GM12878 (cell line): Measurements from ENCODE around the gene BHLHE23. TPM values are rescaled to one million over a fixed set of nuclear protein-coding genes. Genes with fewer than 3 reads are reported as not detected.

ENCODE experiments used
- ATAC-seq: fragments of 200-7000 bp; cut with Tn5 transposase; 3 replicates; pipeline ENCODE4 v1.9.1; 2020; ENCODE audit warnings: mild to moderate bottlenecking, moderate library complexity
- BruUV-seq: library from RNA; stranded (reverse); fragments of 400-500 nt; replicated peaks from 2 replicates; lab custom pipeline; 2021; lab: Mats Ljungman, UMichigan
- CTCF ChIA-PET: fragments of 300-600 bp; sonication (Branson Sonifier 250); formaldehyde crosslinking; extraction: SDS; loops from one replicate; lab custom pipeline; 2021; ENCODE audit warnings: inconsistent platforms; lab: Yijun Ruan, JAX
- POLR2A ChIA-PET: fragments of 350-600 bp; formaldehyde crosslinking; extraction: SDS; loops from one replicate; lab custom pipeline; 2021; ENCODE audit warnings: inconsistent platforms; lab: Charles Lee
- RAD21 ChIA-PET: fragments of 300-600 bp; sonication (Branson Sonifier 250); formaldehyde crosslinking; loops from one replicate; lab custom pipeline; 2023; ENCODE audit warnings: antibody characterized with exemption; ENCODE audit not compliant: unreplicated experiment; lab: Charles Lee
- SMC1A ChIA-PET: fragments of 300-600 bp; sonication (Branson Sonifier 250); formaldehyde crosslinking; loops from one replicate; lab custom pipeline; 2023; ENCODE audit not compliant: unreplicated experiment, uncharacterized antibody; lab: Charles Lee
- DNase-seq: peaks from one replicate; pipeline ENCODE4 v3.0.0-alpha.2; 2011; ENCODE audit warnings: low read depth, low spot score
- FAIRE-seq: peaks from 3 replicates; lab custom pipeline; 2011; peaks lifted over from hg19 to GRCh38; lab: Jason Lieb, UNC
- H2AFZ ChIP-seq: 2 replicates; pipeline ENCODE4 v1.6.0; 2011; ENCODE audit warnings: low read depth, low read length, control low read depth; ENCODE audit not compliant: control insufficient read depth
- H3K27ac ChIP-seq: 2 replicates; pipeline ENCODE4 v1.5.1; 2011; ENCODE audit warnings: control low read depth; ENCODE audit not compliant: control insufficient read depth, insufficient read depth
- H3K27me3 ChIP-seq, 2 experiments: replicated peaks in 1 of 2; 2 replicates each; pipeline versions ENCODE4 v1.6.0 to v1.6.1; 2011; ENCODE audit warnings: low read length in 1 of 2; ENCODE audit not compliant: control insufficient read depth in 2 of 2, insufficient read depth in 2 of 2
- H3K36me3 ChIP-seq, 2 experiments: 2 replicates each; pipeline ENCODE4 v1.5.1; 2011; ENCODE audit warnings: low read length in 1 of 2; ENCODE audit not compliant: control insufficient read depth in 2 of 2, insufficient read depth in 2 of 2
- H3K4me1 ChIP-seq: 2 replicates; pipeline ENCODE4 v1.6.1; 2011; ENCODE audit warnings: mild to moderate bottlenecking, low read length, moderate library complexity, mixed read lengths; ENCODE audit not compliant: control insufficient read depth, insufficient read depth
- H3K4me2 ChIP-seq: 2 replicates; pipeline ENCODE4 v1.6.0; 2011; ENCODE audit warnings: control low read depth; ENCODE audit not compliant: control insufficient read depth, insufficient read depth
- H3K4me3 ChIP-seq: fragments of 200-600 bp; sonication (generic); 2 replicates; pipeline ENCODE4 v1.5.1; 2016
- H3K79me2 ChIP-seq: 2 replicates; pipeline ENCODE4 v1.6.0; 2011; ENCODE audit warnings: low read length; ENCODE audit not compliant: control insufficient read depth, insufficient read depth
- H3K9ac ChIP-seq: 2 replicates; pipeline ENCODE4 v1.8.0; 2011; ENCODE audit warnings: low read length, control low read depth, mixed read lengths; ENCODE audit not compliant: control insufficient read depth, insufficient read depth
- H3K9me3 ChIP-seq: replicated peaks from 3 replicates; pipeline ENCODE4 v1.5.1; 2011; ENCODE audit warnings: mild to moderate bottlenecking, low read length; ENCODE audit not compliant: control insufficient read depth, insufficient read depth
- H4K20me1 ChIP-seq: 2 replicates; pipeline ENCODE4 v1.6.0; 2011; ENCODE audit not compliant: control insufficient read depth, insufficient read depth
- BCL11A ChIP-seq: IDR thresholded peaks from 2 replicates; pipeline ENCODE4 v1.6.1; 2011; ENCODE audit warnings: low read depth, low read length
- BCL3 ChIP-seq: IDR thresholded peaks from 2 replicates; pipeline ENCODE4 v1.6.1; 2011; ENCODE audit warnings: borderline replicate concordance, low read depth, mild to moderate bottlenecking, moderate library complexity, low read length; ENCODE audit not compliant: insufficient read depth, poor library complexity, severe bottlenecking
- NR2F1 ChIP-seq: fragments of 450-650 bp; conservative IDR thresholded peaks from 2 replicates; pipeline ENCODE4 v1.6.1; 2017; ENCODE audit warnings: mild to moderate bottlenecking
- PAX5 ChIP-seq: IDR thresholded peaks from 2 replicates; pipeline ENCODE4 v1.6.1; 2011; ENCODE audit warnings: low read depth, low read length, borderline replicate concordance
- RFX5 ChIP-seq: IDR thresholded peaks from 2 replicates; pipeline ENCODE4 v1.6.1; 2011; ENCODE audit warnings: low read depth, low read length, improper control_type of control experiment
- WGBS: methylation state at CpG from one replicate; pipeline ENCODE4 v1.1.6; 2016; ENCODE audit warnings: low lambda C conversion rate; ENCODE audit not compliant: insufficient replicate concordance, insufficient coverage; ENCODE audit errors: missing lambda C conversion rate; 5-methylcytosine and 5-hydroxymethylcytosine counted together
- in situ Hi-C: fragments of 300-500 bp; cut with MboI; formaldehyde crosslinking; loops from 9 replicates; pipeline ENCODE4 v1.14.3; 2018; ENCODE audit warnings: mixed read lengths
- intact Hi-C: fragments of 100-400 bp; cut with micrococcal nuclease; formaldehyde crosslinking; loops from one replicate; pipeline ENCODE4 v1.14.2; 2022; ENCODE audit not compliant: unreplicated experiment
- polyA plus RNA-seq, 11 experiments: library from polyadenylated mRNA; depleted of rRNA in 4 of 11; unstranded in 6 of 11; stranded (reverse) in 5 of 11; fragments of >200 nt; fragmentation: Nextera tagmentation in 4 of 11; fragmentation: Illumina TruSeq in 1 of 11; extraction: Ambion mirVana in 4 of 11; extraction: Trizol in 1 of 11; gene quantifications; 1 replicate in 1 of 11; 2 replicates in 10 of 11; pipeline versions ENCODE4 v1.2.1 to v1.2.3, GENCODE V29; 2011 to 2016; ENCODE audit warnings: inconsistent platforms in 2 of 11, missing spikeins in 2 of 11, low read depth in 1 of 11
- total RNA-seq, 4 experiments: library from RNA; depleted of rRNA in 3 of 4; stranded (reverse); fragments of >200 nt in 3 of 4; fragmentation: Illumina TruSeq in 1 of 4; extraction: Trizol in 1 of 4; gene quantifications; 2 replicates each; pipeline versions ENCODE4 v1.2.1 to v1.2.3, GENCODE V29; 2013 to 2021

Gene BHLHE23
- total and polyA plus RNA-seq, 10 of the 15 experiments (the other 5 are each of a cell fraction or from before 2014, with no cell fraction given): 0.28 to 0.33 TPM; not detected in 8

GRCh38 chr20:63032026-63032800 lies 25.4 kb upstream of the BHLHE23 start:
- 71% methylated on average over 22 of the region's 22 CpGs for WGBS
- no peak overlapping the region for H2AFZ ChIP-seq
- H3K36me3 ChIP-seq: no peaks in the 10 kb centered on the region
- H3K9me3 ChIP-seq: no peaks in the 10 kb centered on the region
- no peak for ATAC-seq
- no peak for FAIRE-seq
- no peak overlapping the region for H3K27ac ChIP-seq
- no TSS peak for BruUV-seq
- no peaks in the 10 kb centered on the region for H4K20me1 ChIP-seq
- CTCF ChIA-PET: no interaction called here
- no peak overlapping the region for H3K9ac ChIP-seq
- intact Hi-C loops: no loop called here
- in situ Hi-C loops: no loop called here
- H3K4me3 ChIP-seq: no peak overlapping the region
- TF ChIP-seq PAX5 (no peak), BCL11A (no peak), NR2F1 (no peak), BCL3 (no peak), RFX5 (no peak)
- H3K4me2 ChIP-seq: no peak overlapping the region
- no peaks in the 10 kb centered on the region for H3K27me3 ChIP-seq
- SMC1A ChIA-PET: interaction anchor here (1.9 kb wide), 1 partner anchor 20 kb away, joined by 7 read pairs; no protein-coding TSS in a partner anchor
- DNase-seq: no peak
- no peaks in the 10 kb centered on the region for H3K79me2 ChIP-seq
- 0 out of 2 replicates have a peak, but pooled peaks cover 3% of the 10 kb centered on the region for H3K4me1 ChIP-seq
- RAD21 ChIA-PET: no interaction called here
- POLR2A ChIA-PET: no interaction called here
